H9 (cell line): Measurements from ENCODE around the gene ZNF366. TPM values are rescaled to one million over a fixed set of nuclear protein-coding genes. Genes with fewer than 3 reads are reported as not detected.

Source experiments
- DNase-seq: peaks from one replicate; pipeline ENCODE4 v3.0.0-alpha.2; 2017
- H2AFZ ChIP-seq: one replicate; pipeline ENCODE4 v1.6.1; 2013; ENCODE audit warnings: mild to moderate bottlenecking, low read length, control low read depth, moderate library complexity
- H2AK5ac ChIP-seq: 2 replicates; pipeline ENCODE4 v1.6.1; 2013; ENCODE audit warnings: low read length, control low read depth, mixed read lengths; ENCODE audit not compliant: insufficient read length
- H2BK120ac ChIP-seq: one replicate; pipeline ENCODE4 v1.6.1; 2013; ENCODE audit warnings: low read depth, mild to moderate bottlenecking, low read length, control low read depth, inconsistent platforms; ENCODE audit not compliant: poor library complexity, severe bottlenecking
- H2BK12ac ChIP-seq: 2 replicates; pipeline ENCODE4 v1.6.1; 2013; ENCODE audit warnings: low read length, control low read depth, mixed read lengths, low read depth; ENCODE audit not compliant: insufficient read length
- H2BK15ac ChIP-seq: 2 replicates; pipeline ENCODE4 v1.6.1; 2013; ENCODE audit warnings: low read depth, low read length, control low read depth
- H2BK20ac ChIP-seq: one replicate; pipeline ENCODE4 v1.6.1; 2013; ENCODE audit warnings: low read depth, mild to moderate bottlenecking, low read length, control low read depth, inconsistent platforms; ENCODE audit not compliant: poor library complexity, severe bottlenecking
- H2BK5ac ChIP-seq: 2 replicates; pipeline ENCODE4 v1.6.1; 2013; ENCODE audit warnings: low read length, control low read depth, mixed read lengths; ENCODE audit not compliant: insufficient read length
- H3K14ac ChIP-seq: 2 replicates; pipeline ENCODE4 v1.6.1; 2013; ENCODE audit warnings: low read length, control low read depth; ENCODE audit not compliant: insufficient read depth
- H3K18ac ChIP-seq: 2 replicates; pipeline ENCODE4 v1.6.1; 2013; ENCODE audit warnings: low read depth, mild to moderate bottlenecking, mixed read lengths, low read length, control low read depth; ENCODE audit not compliant: insufficient read length
- H3K23ac ChIP-seq: 2 replicates; pipeline ENCODE4 v1.6.1; 2013; ENCODE audit warnings: low read length, control low read depth, mixed read lengths, low read depth; ENCODE audit not compliant: insufficient read length
- H3K23me2 ChIP-seq: 2 replicates; pipeline ENCODE4 v1.6.1; 2013; ENCODE audit warnings: low read depth, mild to moderate bottlenecking, mixed read lengths, low read length, control low read depth; ENCODE audit not compliant: insufficient read length, poor library complexity, severe bottlenecking
- H3K27ac ChIP-seq: 2 replicates; pipeline ENCODE4 v1.5.1; 2013; ENCODE audit warnings: low read length, control low read depth, mixed read lengths, low read depth; ENCODE audit not compliant: insufficient read length
- H3K27me3 ChIP-seq: 2 replicates; pipeline ENCODE4 v1.6.1; 2013; ENCODE audit warnings: low read length, control low read depth, inconsistent platforms; ENCODE audit not compliant: insufficient read depth
- H3K4ac ChIP-seq: 2 replicates; pipeline ENCODE4 v1.6.1; 2013; ENCODE audit warnings: low read depth, mild to moderate bottlenecking, control low read depth, inconsistent platforms, low read length, moderate library complexity
- H3K4me1 ChIP-seq: 2 replicates; pipeline ENCODE4 v1.6.1; 2013; ENCODE audit warnings: low read length, control low read depth, inconsistent platforms; ENCODE audit not compliant: insufficient read depth
- H3K4me2 ChIP-seq: 2 replicates; pipeline ENCODE4 v1.6.1; 2013; ENCODE audit warnings: low read length, control low read depth, mixed read lengths; ENCODE audit not compliant: insufficient read length, insufficient read depth
- H3K56ac ChIP-seq: 2 replicates; pipeline ENCODE4 v1.6.1; 2013; ENCODE audit warnings: low read depth, mild to moderate bottlenecking, mixed read lengths, low read length, control low read depth; ENCODE audit not compliant: insufficient read length
- H3K79me1 ChIP-seq: 2 replicates; pipeline ENCODE4 v1.6.1; 2013; ENCODE audit warnings: low read depth, mild to moderate bottlenecking, moderate library complexity, low read length, control low read depth, inconsistent platforms; ENCODE audit not compliant: insufficient read depth, poor library complexity, severe bottlenecking
- H3K79me2 ChIP-seq: 2 replicates; pipeline ENCODE4 v1.6.1; 2013; ENCODE audit warnings: low read length, control low read depth, inconsistent platforms; ENCODE audit not compliant: insufficient read depth
- H3K9ac ChIP-seq: 2 replicates; pipeline ENCODE4 v1.6.1; 2013; ENCODE audit warnings: low read length, control low read depth, mixed read lengths; ENCODE audit not compliant: insufficient read length; ENCODE audit errors: extremely low read depth
- H3K9me3 ChIP-seq: one replicate; pipeline ENCODE4 v1.6.1; 2013; ENCODE audit warnings: low read depth, low read length, inconsistent platforms; ENCODE audit not compliant: control insufficient read depth
- H3T11ph ChIP-seq: one replicate; pipeline ENCODE4 v1.6.1; 2013; ENCODE audit warnings: mild to moderate bottlenecking, low read length, control low read depth, inconsistent platforms
- H4K20me1 ChIP-seq: one replicate; pipeline ENCODE4 v1.6.1; 2013; ENCODE audit not compliant: control insufficient read depth, insufficient read length, insufficient read depth
- H4K5ac ChIP-seq: 2 replicates; pipeline ENCODE4 v1.6.1; 2013; ENCODE audit warnings: low read depth, mild to moderate bottlenecking, mixed read lengths, low read length, control low read depth; ENCODE audit not compliant: insufficient read length
- H4K8ac ChIP-seq: replicated peaks from 2 replicates; pipeline ENCODE4 v1.6.1; 2013; ENCODE audit warnings: low read length, control low read depth, mixed read lengths, low read depth; ENCODE audit not compliant: insufficient read length
- H4K91ac ChIP-seq: 2 replicates; pipeline ENCODE4 v1.6.1; 2013; ENCODE audit warnings: low read depth, mild to moderate bottlenecking, moderate library complexity, mixed read lengths, low read length, control low read depth; ENCODE audit not compliant: insufficient read length
- H3K27ac Mint-ChIP-seq, 3 experiments: 2 replicates in 2 of 3; 3 replicates in 1 of 3; pipeline ENCODE4 v1.8.0; 2020 to 2021; ENCODE audit warnings: mixed read lengths in 3 of 3, mild to moderate bottlenecking in 1 of 3, moderate library complexity in 1 of 3
- H3K27me3 Mint-ChIP-seq: 2 replicates; pipeline ENCODE4 v1.8.0; 2021; ENCODE audit warnings: low read depth, mild to moderate bottlenecking, moderate library complexity, mixed read lengths
- H3K36me3 Mint-ChIP-seq, 3 experiments: 2 replicates in 2 of 3; 3 replicates in 1 of 3; pipeline ENCODE4 v1.8.0; 2020 to 2021; ENCODE audit warnings: low read depth in 3 of 3, mixed read lengths in 3 of 3; ENCODE audit not compliant: insufficient read depth in 1 of 3
- H3K4me1 Mint-ChIP-seq, 2 experiments: 2 replicates each; pipeline ENCODE4 v1.8.0; 2020; ENCODE audit warnings: mixed read lengths in 2 of 2
- H3K4me3 Mint-ChIP-seq, 2 experiments: 2 replicates in 1 of 2; 3 replicates in 1 of 2; pipeline ENCODE4 v1.8.0; 2020 to 2021; ENCODE audit warnings: mild to moderate bottlenecking in 2 of 2, mixed read lengths in 2 of 2, moderate library complexity in 1 of 2
- H3K9me3 Mint-ChIP-seq, 2 experiments: 2 replicates in 1 of 2; 3 replicates in 1 of 2; pipeline ENCODE4 v1.8.0; 2020; ENCODE audit warnings: mild to moderate bottlenecking in 2 of 2, mixed read lengths in 2 of 2, moderate library complexity in 1 of 2
- CTCF ChIP-seq: fragments of 200-600 bp; sonication (generic); conservative IDR thresholded peaks from 3 replicates; pipeline ENCODE4 v1.8.0; 2021; ENCODE audit warnings: antibody characterized with exemption, mild to moderate bottlenecking
- WGBS: extraction: QIAGEN DNeasy Blood & Tissue Kit; methylation state at CpG from one replicate; pipeline ENCODE4 v1.1.7; 2013; ENCODE audit warnings: missing lambda C conversion rate, low lambda C conversion rate, mixed read lengths; ENCODE audit not compliant: insufficient read length; ENCODE audit errors: extremely low coverage; 5-methylcytosine and 5-hydroxymethylcytosine counted together
- total RNA-seq: library from RNA; stranded (reverse); gene quantifications from 2 replicates; pipeline ENCODE4 v1.2.1, GENCODE V29; 2021

ZNF366 gene
- total RNA-seq, 1 experiment from 2014 or later = not detected

- Histone ChIP-seq H3K9ac (no peak overlapping the region), H2AFZ (no peak overlapping the region), H3K79me2 (no peaks in the 10 kb centered on the region), H3K27me3 (no peaks in the 10 kb centered on the region), H4K91ac (no peak overlapping the region), H4K20me1 (no peaks in the 10 kb centered on the region), H4K5ac (no peak overlapping the region), H3K4me1 (no peaks in the 10 kb centered on the region), H3K14ac (no peak overlapping the region), H3K4ac (no peak overlapping the region), H3K56ac (no peak overlapping the region), H2AK5ac (no peak overlapping the region), H2BK5ac (no peak overlapping the region), H3K4me2 (no peak overlapping the region), H3T11ph (no peak overlapping the region), H3K27ac (no peak overlapping the region), H2BK15ac (no peak overlapping the region), H3K79me1 (no peaks in the 10 kb centered on the region), H3K23me2 (no peaks in the 10 kb centered on the region), H4K8ac (no peak overlapping the region), H3K9me3 (no peaks in the 10 kb centered on the region), H2BK20ac (no peak overlapping the region), H3K23ac (no peak overlapping the region), H2BK120ac (no peak overlapping the region), H2BK12ac (no peak overlapping the region), H3K18ac (no peak overlapping the region)
- Mint-ChIP-seq H3K27ac (no peak overlapping the region), H3K4me3 (no peak overlapping the region), H3K9me3 (no peaks in the 10 kb centered on the region), H3K36me3 (no peaks in the 10 kb centered on the region), H3K4me1 (peaks cover 3% of the 10 kb centered on the region in 2 experiments; a peak in 1 of 4 replicates), H3K27me3 (no peaks in the 10 kb centered on the region; the same call in none of the 2 replicates)
- DNase-seq = no peak
- no peak for TF ChIP-seq CTCF
- WGBS = no CpG with 5 or more reads among the region's 4 CpGs
These were observed 96.4 kb downstream of the ZNF366 start for GRCh38 chr5:72410688-72411295.
